Activated CD4-positive, alpha-beta T cell treated with anti-CD3 and anti-CD28 coated beads, Interleukin-2, amount 50 U/mL, for 1 hour (primary cell): ENCODE results near the gene LTB.

ENCODE experiments used
- DNase-seq: peaks from one replicate; pipeline ENCODE4 v3.0.0-alpha.2; 2020

Gene LTB

GRCh38 chr6:31546958-31547726 is 35.1 kb downstream of the LTB start, which contains the start of gene NFKBIL1:
NFKBIL1 (plus strand) TSS chr6:31547608; CDS start chr6:31547695, 87 bp downstream.
- DNase-seq, result peak; percentile 82

GRCh38 chr6:31546339-31546957 is 35.8 kb downstream of the LTB start, which contains the start of gene ATP6V1G2:
ATP6V1G2 (minus strand) TSS chr6:31546608; CDS start chr6:31546559, 49 bp downstream.
- DNase-seq, result peak; percentile 81

GRCh38 chr6:31545291-31545690 is 36.9 kb downstream of the LTB start:
- no peak for DNase-seq

- no peak for DNase-seq
Measured at GRCh38 chr6:31544676-31545075, 37.5 kb downstream of the LTB start.

GRCh38 chr6:31543639-31544038 is 38.6 kb downstream of the LTB start:
- DNase-seq, result no peak

GRCh38 chr6:31541658-31542521 is 40.3 kb downstream of the LTB start, which contains the start of gene DDX39B:
DDX39B (minus strand) TSS chr6:31542003; CDS start chr6:31540532, 1,471 bp downstream.
- DNase-seq, result peak; percentile 91

- peak; percentile 70 for DNase-seq
Measured at GRCh38 chr6:31541059-31541657, 41.1 kb downstream of the LTB start.

- DNase-seq, result no peak
Measured at GRCh38 chr6:31540640-31541039, 41.6 kb downstream of the LTB start.

GRCh38 chr6:31538805-31539400 is 43.3 kb downstream of the LTB start:
- DNase-seq, result no peak

GRCh38 chr6:31535538-31536324 is 46.5 kb downstream of the LTB start:
- DNase-seq, result no peak

GRCh38 chr6:31534521-31535040 is 47.6 kb downstream of the LTB start:
- no peak for DNase-seq

GRCh38 chr6:31534011-31534410 is 48.2 kb downstream of the LTB start:
- no peak for DNase-seq

GRCh38 chr6:31533455-31533841 is 48.8 kb downstream of the LTB start:
- DNase-seq, result no peak

GRCh38 chr6:31532644-31533454 is 49.4 kb downstream of the LTB start:
- no peak for DNase-seq

- no peak for DNase-seq
Measured at GRCh38 chr6:31531771-31532643, 50.2 kb downstream of the LTB start.

- no peak for DNase-seq
Measured at GRCh38 chr6:31531162-31531561, 51.1 kb downstream of the LTB start.

- DNase-seq, result no peak
Measured at GRCh38 chr6:31530659-31531058, 51.6 kb downstream of the LTB start.
